ENCODE results near the gene SLC25A21. TPM values are rescaled to one million over a fixed set of nuclear protein-coding genes. Genes with fewer than 3 reads are reported as not detected.

The SLC25A21 gene
- total and polyA plus RNA-seq, 2 of the 13 experiments (the other 11 are each of a cell fraction or from before 2014, with no cell fraction given): 1.9 to 2.9 TPM

- TF ChIP-seq NFAT5 (CRISPR knock-in tag; IDR thresholded peaks at IDR 0.05) (no peak), ARHGAP35 (CRISPR knock-in tag; IDR thresholded peaks at IDR 0.05; ENCODE audit: borderline replicate concordance) (no peak), HOXA3 (CRISPR knock-in tag; IDR thresholded peaks at IDR 0.05) (no peak), ZNF33A (CRISPR knock-in tag; IDR thresholded peaks at IDR 0.05; ENCODE audit: borderline replicate concordance) (no peak), XRCC5 (optimal IDR thresholded peaks at IDR 0.05; ENCODE audit: low read length) (peak; percentile 81), ZFX (CRISPR knock-in tag; IDR thresholded peaks at IDR 0.05; ENCODE audit: low read depth) (peak; percentile 31; the same call in 1 of the 2 replicates), CENPT (CRISPR knock-in tag; IDR thresholded peaks at IDR 0.05; ENCODE audit: low read depth) (no peak), ZSCAN22 (CRISPR knock-in tag; IDR thresholded peaks at IDR 0.05) (no peak), ARID3A (IDR thresholded peaks at IDR 0.05; ENCODE audit: low read depth, low read length) (no peak)
- TF ChIP-seq, protein P1, sequence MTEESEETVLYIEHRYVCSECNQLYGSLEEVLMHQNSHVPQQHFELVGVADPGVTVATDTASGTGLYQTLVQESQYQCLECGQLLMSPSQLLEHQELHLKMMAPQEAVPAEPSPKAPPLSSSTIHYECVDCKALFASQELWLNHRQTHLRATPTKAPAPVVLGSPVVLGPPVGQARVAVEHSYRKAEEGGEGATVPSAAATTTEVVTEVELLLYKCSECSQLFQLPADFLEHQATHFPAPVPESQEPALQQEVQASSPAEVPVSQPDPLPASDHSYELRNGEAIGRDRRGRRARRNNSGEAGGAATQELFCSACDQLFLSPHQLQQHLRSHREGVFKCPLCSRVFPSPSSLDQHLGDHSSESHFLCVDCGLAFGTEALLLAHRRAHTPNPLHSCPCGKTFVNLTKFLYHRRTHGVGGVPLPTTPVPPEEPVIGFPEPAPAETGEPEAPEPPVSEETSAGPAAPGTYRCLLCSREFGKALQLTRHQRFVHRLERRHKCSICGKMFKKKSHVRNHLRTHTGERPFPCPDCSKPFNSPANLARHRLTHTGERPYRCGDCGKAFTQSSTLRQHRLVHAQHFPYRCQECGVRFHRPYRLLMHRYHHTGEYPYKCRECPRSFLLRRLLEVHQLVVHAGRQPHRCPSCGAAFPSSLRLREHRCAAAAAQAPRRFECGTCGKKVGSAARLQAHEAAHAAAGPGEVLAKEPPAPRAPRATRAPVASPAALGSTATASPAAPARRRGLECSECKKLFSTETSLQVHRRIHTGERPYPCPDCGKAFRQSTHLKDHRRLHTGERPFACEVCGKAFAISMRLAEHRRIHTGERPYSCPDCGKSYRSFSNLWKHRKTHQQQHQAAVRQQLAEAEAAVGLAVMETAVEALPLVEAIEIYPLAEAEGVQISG (CRISPR knock-in tag; IDR thresholded peaks at IDR 0.05): peak; percentile 43
- TF ChIP-seq, protein P2, sequence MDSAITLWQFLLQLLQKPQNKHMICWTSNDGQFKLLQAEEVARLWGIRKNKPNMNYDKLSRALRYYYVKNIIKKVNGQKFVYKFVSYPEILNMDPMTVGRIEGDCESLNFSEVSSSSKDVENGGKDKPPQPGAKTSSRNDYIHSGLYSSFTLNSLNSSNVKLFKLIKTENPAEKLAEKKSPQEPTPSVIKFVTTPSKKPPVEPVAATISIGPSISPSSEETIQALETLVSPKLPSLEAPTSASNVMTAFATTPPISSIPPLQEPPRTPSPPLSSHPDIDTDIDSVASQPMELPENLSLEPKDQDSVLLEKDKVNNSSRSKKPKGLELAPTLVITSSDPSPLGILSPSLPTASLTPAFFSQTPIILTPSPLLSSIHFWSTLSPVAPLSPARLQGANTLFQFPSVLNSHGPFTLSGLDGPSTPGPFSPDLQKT (CRISPR knock-in tag; IDR thresholded peaks at IDR 0.05; ENCODE audit: borderline replicate concordance): no peak
- TF ChIP-seq, protein P3, sequence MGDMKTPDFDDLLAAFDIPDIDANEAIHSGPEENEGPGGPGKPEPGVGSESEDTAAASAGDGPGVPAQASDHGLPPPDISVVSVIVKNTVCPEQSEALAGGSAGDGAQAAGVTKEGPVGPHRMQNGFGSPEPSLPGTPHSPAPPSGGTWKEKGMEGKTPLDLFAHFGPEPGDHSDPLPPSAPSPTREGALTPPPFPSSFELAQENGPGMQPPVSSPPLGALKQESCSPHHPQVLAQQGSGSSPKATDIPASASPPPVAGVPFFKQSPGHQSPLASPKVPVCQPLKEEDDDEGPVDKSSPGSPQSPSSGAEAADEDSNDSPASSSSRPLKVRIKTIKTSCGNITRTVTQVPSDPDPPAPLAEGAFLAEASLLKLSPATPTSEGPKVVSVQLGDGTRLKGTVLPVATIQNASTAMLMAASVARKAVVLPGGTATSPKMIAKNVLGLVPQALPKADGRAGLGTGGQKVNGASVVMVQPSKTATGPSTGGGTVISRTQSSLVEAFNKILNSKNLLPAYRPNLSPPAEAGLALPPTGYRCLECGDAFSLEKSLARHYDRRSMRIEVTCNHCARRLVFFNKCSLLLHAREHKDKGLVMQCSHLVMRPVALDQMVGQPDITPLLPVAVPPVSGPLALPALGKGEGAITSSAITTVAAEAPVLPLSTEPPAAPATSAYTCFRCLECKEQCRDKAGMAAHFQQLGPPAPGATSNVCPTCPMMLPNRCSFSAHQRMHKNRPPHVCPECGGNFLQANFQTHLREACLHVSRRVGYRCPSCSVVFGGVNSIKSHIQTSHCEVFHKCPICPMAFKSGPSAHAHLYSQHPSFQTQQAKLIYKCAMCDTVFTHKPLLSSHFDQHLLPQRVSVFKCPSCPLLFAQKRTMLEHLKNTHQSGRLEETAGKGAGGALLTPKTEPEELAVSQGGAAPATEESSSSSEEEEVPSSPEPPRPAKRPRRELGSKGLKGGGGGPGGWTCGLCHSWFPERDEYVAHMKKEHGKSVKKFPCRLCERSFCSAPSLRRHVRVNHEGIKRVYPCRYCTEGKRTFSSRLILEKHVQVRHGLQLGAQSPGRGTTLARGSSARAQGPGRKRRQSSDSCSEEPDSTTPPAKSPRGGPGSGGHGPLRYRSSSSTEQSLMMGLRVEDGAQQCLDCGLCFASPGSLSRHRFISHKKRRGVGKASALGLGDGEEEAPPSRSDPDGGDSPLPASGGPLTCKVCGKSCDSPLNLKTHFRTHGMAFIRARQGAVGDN (CRISPR knock-in tag; IDR thresholded peaks at IDR 0.05): peak; percentile 61
Measured at GRCh38 chr14:36655963-36656686, 516.3 kb downstream of the SLC25A21 start (continued).
